Cortex of kidney (tissue), 1 donor: ENCODE results near the gene MCHR2.

Experiments
- DNase-seq: peaks from one replicate; lab custom pipeline; 2025; lab: John Stamatoyannopoulos, UW

The MCHR2 gene

DNA sequence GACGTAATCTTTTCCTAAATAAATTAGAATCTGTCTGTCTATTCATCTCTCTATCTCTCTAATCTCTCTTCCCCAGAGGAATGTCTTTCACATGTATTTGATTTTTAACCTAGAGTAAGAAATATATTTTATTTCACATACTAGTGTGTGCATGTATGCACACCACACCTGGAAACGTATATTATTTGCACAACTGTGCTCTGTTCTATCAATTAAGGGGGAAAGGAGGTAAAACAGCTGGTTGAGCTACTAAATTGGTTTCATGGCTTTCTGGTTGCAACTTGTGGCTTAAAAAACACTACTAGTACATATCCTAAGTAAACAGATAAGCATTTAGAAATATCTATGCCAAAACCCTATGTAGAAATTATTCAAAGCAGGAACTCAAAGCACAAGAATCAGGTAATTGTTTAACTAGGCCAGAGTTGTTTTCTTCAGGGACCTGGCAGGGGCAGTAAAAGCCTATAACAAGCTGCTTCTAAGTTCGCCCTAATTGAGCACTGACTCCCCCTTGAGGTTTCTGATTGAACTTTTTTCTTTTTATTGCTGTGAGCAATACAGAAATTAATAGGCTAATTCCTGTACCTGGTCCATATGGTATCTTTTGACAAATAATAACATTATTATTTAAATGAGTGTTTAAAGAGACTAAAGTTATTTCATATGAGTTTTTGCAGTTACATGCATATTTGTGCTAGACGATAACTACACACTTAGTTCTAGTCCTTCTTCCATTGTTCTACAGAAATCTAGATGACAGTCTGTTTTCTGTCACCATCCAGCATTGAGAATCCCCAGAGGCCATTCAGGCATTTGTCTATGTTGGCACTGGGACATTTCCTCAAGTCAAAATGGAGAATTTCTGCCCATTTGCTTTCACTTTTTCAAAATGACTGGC is 88.6 kb downstream of the MCHR2 start:
- DNase-seq = no peak

DNA sequence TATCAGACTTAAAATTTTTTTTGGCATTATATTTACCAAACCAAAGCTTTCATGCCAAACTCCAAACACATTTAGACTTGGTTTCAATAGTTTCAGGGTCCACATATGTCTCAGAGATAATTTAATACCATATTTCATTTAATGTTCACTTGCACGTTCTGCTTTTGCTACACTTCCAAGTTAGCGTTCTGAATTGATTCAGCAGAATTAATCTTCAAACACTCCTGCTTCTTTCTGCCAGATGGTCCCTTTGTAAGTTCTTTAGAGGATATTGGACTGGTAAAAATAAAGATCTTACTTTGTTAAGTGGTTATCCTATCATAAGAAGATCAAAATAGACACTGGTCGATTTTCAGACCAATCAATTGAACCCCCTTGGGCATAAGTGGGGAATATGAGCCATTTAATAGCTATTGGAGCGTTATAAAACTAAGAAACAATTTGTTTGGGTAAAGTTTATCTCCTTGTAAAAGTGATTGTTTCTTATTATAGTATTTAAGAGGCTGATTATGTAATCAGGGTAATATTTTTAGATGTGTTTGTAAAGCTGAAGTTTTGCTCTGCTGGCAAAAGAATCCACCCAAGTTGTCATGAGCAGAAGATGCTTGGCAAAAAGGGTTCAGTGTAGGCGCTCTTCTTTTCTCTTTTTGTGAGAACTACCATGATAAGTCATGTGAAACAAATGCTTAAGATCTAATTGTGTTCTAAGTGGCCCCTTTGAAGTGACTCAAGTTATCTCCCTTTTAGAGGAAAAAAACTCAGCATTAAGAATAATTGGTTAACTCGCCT is 92.2 kb downstream of the MCHR2 start:
- no peak for DNase-seq

DNA sequence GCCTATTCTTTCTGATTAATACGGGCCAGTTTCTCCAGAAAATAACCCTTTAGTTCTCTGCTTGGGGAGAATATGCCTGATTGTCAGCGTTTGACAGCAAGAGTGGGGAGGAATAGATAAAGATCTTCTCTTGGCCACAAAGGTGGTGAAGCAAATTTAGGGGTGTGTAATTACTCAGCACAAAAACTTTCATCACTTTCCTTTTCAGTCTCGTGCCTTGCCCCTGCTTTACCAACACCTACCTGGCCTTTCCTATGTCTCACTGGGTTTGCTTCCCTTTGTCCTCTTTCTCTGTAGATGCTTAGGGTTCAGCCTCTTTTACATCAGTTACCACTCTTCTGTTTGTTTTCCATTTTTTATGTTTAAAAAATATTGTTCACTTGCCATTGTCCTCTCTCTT is 99.2 kb downstream of the MCHR2 start:
- no peak for DNase-seq

DNA sequence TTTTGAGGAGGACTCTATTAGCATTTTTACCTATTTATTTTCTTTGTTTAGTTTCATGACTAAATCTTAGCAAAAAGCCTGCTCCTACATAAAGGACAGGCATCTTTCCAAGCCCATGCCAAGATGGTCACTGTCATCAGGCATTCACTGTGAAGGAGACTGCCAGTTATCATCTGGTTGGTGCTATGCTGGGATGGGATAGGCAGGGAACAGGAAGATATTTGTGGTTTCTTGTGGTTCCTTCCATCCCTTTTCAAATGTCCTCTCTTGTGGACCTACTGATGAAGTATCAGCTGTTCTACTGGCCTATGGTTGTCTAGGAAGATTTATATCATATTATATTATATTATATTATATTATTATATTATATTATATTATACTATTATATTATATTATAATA is 107.0 kb downstream of the MCHR2 start:
- no peak for DNase-seq

DNA sequence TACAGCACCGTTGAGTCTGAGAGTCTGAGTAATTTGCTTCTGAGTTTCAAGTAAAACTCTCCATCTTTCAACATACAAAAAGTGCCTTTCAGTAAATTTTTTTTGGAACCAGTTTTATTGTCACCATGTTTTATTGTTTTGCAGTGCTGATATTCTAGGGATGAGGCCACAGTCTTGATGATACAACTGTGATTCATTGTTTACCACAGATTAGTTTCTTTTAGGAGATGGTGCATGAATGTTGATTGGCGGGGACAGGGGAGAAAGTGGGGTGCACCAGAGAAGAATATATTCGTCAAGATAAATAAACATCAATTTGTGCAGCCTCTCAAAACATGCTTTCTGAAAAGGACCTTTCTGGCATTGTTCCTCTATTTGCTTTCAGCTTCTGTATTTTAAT is 109.0 kb downstream of the MCHR2 start:
- DNase-seq = no peak

DNA sequence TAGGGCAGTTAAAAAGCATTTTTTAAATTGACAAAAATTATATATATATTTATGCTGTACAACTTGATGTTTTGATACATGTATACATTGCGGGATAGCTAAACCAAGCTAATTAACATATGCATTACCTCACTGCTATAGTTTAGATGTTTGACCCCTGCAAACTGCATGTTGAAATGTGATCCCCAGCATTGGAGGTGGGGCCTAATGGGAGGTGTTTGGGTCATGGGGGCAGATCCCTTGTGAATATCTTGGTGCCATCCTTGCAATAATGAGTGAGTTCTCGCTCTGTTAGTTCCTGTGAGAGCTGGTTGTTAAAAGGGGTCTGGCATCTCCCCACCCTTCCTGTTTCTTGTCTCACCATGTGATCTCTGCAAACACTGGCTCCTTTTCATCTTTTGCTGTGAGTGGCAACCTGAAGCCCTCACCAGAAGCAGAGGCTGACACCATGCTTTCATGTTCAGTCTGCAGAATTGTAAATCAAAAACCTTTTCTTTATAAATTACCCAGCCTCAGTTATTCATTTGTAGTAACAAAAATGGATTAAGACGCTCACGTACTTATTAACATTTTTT is 111.8 kb downstream of the MCHR2 start:
- DNase-seq = no peak

DNA sequence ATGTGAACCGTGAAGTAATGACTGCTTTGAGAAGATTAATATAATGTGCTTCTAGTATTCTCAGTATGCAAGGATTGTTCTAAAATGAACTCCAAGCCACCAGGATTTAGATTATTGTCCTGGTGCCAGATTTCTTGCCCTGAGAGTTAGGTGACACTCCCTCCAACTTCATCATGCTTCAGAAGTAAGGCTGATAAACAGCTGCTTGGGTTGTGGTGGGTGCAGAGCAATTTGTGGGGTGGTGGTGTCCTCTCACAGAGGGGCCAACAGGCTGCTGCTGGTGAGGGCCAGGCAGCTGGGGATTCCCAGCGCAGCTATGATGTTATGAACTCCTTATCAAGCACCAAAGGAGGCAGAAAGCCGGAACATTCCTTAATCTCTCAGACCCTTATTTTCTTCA is 114.6 kb downstream of the MCHR2 start:
- no peak for DNase-seq

DNA sequence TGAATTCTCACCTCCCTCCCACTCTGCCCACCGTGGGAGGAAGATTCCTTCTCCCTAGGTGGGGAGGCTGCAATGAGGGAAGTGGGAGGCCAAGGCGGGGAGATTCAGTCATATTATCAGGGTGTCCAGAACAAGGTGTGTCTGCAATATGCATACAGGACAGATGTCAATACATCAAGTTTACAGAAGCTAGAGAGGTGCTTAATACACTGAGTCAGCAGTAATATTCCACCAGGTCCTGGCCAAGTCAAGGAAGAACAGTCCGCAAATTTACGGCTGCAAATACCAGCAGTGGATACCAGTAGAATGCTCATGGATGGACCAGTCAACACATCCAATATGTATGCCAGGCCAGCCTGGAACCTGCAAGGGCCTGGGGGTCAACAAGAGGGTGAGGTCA is 119.0 kb downstream of the MCHR2 start:
- no peak for DNase-seq

DNA sequence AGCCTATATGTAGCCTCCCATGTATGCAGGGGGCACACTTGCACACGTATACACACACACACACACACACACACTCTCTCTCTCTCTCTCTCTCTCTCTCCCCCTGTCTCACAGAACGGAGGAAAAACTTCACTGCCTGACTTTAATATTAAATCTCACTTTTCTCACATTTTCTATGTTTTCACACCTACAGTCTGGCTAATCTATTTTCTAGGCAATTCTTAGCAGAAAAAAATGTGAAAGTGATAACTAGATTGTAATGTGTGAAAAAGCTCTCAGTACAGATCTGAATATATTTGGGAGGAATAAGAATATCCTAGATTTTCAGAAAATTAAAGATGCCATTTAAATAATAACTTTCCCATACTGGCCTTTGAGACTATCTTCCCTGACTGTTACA is 120.9 kb downstream of the MCHR2 start:
- no peak for DNase-seq

DNA sequence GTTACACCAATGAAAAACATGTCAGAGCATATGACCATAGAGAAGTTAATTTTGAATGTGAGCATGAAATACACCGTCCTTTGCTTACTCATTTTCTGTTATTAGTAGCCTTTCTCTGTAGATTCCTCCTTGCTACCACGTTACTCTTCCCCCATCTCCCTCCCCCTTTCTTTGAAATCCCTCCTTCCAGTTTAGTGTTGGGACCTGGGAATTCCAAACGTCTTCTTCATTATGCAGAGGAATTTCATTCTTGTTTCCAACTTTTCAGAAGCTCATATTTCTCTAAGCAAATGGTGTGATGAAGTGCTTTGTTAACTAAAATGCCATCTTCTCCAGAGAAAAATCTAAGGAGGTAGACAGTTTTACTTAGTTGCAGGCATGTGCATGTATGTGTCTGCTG is 122.4 kb downstream of the MCHR2 start:
- no peak for DNase-seq
